ENCODE results near the gene CFAP157.

The CFAP157 gene

GRCh38 chr9:127717766-127718165, 11.0 kb downstream of the CFAP157 start:
- Mint-ChIP-seq H3K4me1 (peaks cover 33% of the 10 kb centered on the region), H3K36me3 (ENCODE audit: low read depth) (no peaks in the 10 kb centered on the region), H3K27me3 (no peaks in the 10 kb centered on the region), H3K9me3 (no peaks in the 10 kb centered on the region), H3K4me3 (no peak overlapping the region), H3K27ac (no peak overlapping the region)
- ATAC-seq: no peak
- no peak for DNase-seq

DNA sequence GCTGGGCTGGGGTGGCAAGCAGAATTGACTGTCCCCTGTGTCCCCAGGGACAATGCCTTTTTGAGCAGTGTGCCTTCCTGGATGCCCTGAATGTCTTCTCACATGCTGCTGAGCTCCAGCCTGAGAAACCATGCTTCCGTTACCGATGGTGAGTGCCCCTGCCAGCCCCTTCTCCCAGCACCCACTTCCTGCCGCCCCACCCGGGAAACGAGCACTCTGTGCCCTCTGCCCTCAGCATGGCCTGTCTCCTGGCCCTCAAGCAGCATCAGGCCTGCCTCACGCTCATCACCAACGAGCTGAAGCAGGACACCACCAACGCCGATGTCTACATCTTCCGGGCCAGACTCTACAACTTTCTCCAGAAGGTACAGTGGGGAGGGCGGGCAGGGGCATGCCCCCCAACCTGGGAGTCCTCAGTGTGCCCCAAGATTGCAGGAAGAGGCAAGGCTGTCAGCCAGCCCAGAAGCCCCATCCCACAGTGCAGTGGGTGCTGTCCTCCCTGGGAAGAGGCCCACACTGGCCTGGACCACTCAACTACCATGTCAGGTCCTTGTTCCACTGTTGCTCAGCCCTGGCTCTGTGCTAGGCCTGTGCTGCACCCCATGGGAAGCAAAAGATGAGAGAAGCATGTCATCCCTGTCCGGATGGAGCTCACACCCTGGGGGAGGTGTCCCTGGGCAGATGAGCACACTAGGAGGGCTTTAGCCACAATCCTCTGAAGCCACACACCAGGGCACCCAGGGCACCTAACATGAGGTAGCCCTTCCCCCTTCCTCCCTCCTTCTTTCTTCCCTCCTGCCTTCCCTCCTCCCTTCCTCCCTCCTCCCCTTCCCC, 13.5 kb downstream of the CFAP157 start:
- Mint-ChIP-seq H3K27ac (peak overlapping the region; percentile 90), H3K36me3 (ENCODE audit: low read depth) (no peaks in the 10 kb centered on the region), H3K4me1 (peaks cover 28% of the 10 kb centered on the region), H3K4me3 (peak overlapping the region; percentile 56), H3K27me3 (no peaks in the 10 kb centered on the region), H3K9me3 (no peaks in the 10 kb centered on the region)
- peak; percentile 32 for DNase-seq
- ATAC-seq: no peak

DNA sequence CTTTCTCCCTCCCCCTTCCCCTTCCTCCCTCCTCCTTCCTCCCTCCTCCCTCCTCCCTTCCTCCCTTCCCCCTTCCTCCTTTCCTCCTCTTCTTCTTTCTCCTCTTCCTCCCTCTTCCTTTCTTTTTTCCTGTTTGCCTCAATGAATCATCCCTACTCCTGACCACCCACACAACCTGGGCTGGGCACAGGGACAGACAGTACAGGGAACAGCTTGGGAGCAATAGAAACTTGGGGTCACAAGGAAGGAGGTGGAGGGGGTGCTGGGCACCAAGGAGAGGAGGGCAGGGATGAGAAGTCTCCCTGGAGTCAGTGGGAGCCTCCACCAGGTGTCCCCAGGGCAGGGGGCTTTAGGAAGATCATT, 14.1 kb downstream of the CFAP157 start:
- peak overlapping the region; percentile 29 for H3K27ac Mint-ChIP-seq
- DNase-seq: no peak
- no peak overlapping the region for H3K4me3 Mint-ChIP-seq
- H3K27me3 Mint-ChIP-seq: no peaks in the 10 kb centered on the region
- H3K36me3 Mint-ChIP-seq (ENCODE audit: low read depth): no peaks in the 10 kb centered on the region
- H3K9me3 Mint-ChIP-seq: no peaks in the 10 kb centered on the region
- H3K4me1 Mint-ChIP-seq: peaks cover 28% of the 10 kb centered on the region
- no peak for ATAC-seq

DNA sequence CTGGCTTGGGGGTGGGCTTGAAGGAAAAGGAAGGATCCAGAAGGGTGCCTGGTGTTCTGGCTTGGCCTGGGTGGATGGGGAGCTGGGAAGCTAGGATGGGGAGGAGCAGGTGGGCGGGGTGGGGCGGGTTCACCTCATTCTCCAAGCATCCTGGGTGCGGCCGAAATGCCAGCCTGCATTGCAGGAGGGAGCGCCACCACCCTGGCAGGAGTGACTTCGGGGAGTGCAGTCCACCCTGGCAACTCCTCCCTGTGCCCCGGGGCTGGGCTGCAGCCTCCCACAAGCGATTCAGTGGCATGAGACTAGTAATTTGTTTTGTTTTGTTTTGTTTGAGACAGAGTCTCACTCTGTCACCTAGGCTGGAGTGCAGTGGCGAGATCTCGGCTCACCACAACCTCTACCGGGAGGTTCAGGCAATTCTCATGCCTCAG, 14.6 kb downstream of the CFAP157 start:
- Mint-ChIP-seq H3K36me3 (ENCODE audit: low read depth) (no peaks in the 10 kb centered on the region), H3K4me3 (no peak overlapping the region), H3K27me3 (no peaks in the 10 kb centered on the region), H3K9me3 (no peaks in the 10 kb centered on the region), H3K27ac (peak overlapping the region; percentile 31), H3K4me1 (peaks cover 22% of the 10 kb centered on the region)
- DNase-seq (no peak), ATAC-seq (no peak)

- no peaks in the 10 kb centered on the region for H3K36me3 Mint-ChIP-seq (ENCODE audit: low read depth)
- no peaks in the 10 kb centered on the region for H3K27me3 Mint-ChIP-seq
- H3K4me1 Mint-ChIP-seq: peaks cover 22% of the 10 kb centered on the region
- ATAC-seq (no peak), DNase-seq (no peak)
- H3K27ac Mint-ChIP-seq: peak overlapping the region; percentile 31
- H3K4me3 Mint-ChIP-seq: no peak overlapping the region
- H3K9me3 Mint-ChIP-seq: no peaks in the 10 kb centered on the region
These were observed 15.4 kb downstream of the CFAP157 start for GRCh38 chr9:127722055-127722745.

DNA sequence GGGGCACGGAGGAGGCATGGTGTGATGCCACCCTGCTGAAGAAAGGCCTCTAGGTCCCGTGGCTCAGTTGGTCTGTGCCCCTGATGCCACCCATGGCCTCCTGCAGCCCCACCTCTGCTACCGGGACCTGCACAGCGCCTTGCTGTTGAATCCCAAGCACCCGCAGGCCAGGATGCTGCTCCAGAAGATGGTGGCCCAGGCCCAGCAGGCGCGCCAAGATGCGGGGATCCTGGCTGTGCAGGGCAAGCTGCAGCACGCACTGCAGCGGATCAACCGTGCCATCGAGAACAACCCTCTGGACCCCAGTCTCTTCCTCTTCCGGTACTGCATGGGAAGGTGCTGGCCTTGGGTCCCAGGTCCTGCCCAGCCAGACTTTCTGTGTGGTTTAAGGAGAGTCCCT, 16.2 kb downstream of the CFAP157 start:
- Mint-ChIP-seq H3K4me3 (no peak overlapping the region), H3K9me3 (no peaks in the 10 kb centered on the region), H3K36me3 (ENCODE audit: low read depth) (no peaks in the 10 kb centered on the region), H3K4me1 (peaks cover 22% of the 10 kb centered on the region), H3K27ac (no peak overlapping the region), H3K27me3 (no peaks in the 10 kb centered on the region)
- no peak for DNase-seq
- no peak for ATAC-seq

GRCh38 chr9:127723444-127723843, 16.7 kb downstream of the CFAP157 start:
- Mint-ChIP-seq H3K27ac (no peak overlapping the region), H3K4me1 (peaks cover 22% of the 10 kb centered on the region), H3K9me3 (no peaks in the 10 kb centered on the region), H3K36me3 (ENCODE audit: low read depth) (no peaks in the 10 kb centered on the region), H3K27me3 (no peaks in the 10 kb centered on the region), H3K4me3 (no peak overlapping the region)
- ATAC-seq: no peak
- no peak for DNase-seq

DNA sequence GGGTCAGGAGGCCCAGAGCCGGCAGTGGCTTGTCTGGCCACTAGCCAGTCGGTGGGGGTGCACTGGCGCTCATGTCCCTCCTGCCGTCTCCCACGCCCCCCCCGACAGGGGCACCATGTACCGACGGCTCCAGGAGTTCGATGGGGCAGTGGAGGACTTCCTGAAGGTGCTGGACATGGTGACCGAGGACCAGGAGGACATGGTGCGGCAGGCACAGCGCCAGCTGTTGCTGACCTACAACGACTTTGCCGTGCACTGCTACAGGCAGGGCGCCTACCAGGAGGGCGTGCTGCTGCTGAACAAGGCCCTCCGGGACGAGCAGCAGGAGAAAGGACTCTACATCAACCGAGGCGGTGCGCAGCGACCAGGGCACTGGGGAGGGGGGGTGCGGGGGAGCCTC, 17.2 kb downstream of the CFAP157 start:
- H3K27me3 Mint-ChIP-seq: no peaks in the 10 kb centered on the region
- ATAC-seq: no peak
- no peaks in the 10 kb centered on the region for H3K9me3 Mint-ChIP-seq
- H3K27ac Mint-ChIP-seq: no peak overlapping the region
- no peak for DNase-seq
- no peaks in the 10 kb centered on the region for H3K36me3 Mint-ChIP-seq (ENCODE audit: low read depth)
- H3K4me1 Mint-ChIP-seq: peaks cover 22% of the 10 kb centered on the region
- H3K4me3 Mint-ChIP-seq: no peak overlapping the region

DNA sequence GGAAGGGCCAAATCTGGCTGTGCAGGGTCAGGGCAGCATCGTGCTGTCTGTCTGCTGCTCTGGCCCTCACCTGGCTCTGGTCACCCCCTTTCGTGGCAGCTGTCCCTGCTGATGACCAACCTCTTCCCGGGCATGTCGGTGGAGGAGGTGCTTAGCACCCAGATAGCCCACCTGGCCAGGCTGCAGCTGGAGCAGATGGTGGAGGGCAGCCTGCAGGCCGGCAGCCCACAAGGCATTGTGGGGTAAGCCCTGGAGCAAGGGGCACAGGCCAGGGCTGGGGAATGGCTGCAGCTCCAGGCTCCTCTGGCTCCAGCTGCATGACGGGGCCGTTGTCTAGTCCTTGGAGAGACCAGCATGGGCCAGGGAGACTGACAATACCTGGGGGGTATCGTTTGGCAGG, 20.1 kb downstream of the CFAP157 start:
- Mint-ChIP-seq H3K4me1 (no peaks in the 10 kb centered on the region), H3K4me3 (no peak overlapping the region), H3K9me3 (no peaks in the 10 kb centered on the region), H3K27ac (no peak overlapping the region), H3K36me3 (ENCODE audit: low read depth) (no peaks in the 10 kb centered on the region), H3K27me3 (no peaks in the 10 kb centered on the region)
- DNase-seq: no peak
- no peak for ATAC-seq

GRCh38 chr9:127728808-127729207, 22.0 kb downstream of the CFAP157 start:
- Mint-ChIP-seq H3K27me3 (no peaks in the 10 kb centered on the region), H3K4me1 (peaks cover 4% of the 10 kb centered on the region), H3K4me3 (no peak overlapping the region), H3K36me3 (ENCODE audit: low read depth) (no peaks in the 10 kb centered on the region), H3K9me3 (no peaks in the 10 kb centered on the region), H3K27ac (no peak overlapping the region)
- no peak for DNase-seq
- ATAC-seq: no peak

DNA sequence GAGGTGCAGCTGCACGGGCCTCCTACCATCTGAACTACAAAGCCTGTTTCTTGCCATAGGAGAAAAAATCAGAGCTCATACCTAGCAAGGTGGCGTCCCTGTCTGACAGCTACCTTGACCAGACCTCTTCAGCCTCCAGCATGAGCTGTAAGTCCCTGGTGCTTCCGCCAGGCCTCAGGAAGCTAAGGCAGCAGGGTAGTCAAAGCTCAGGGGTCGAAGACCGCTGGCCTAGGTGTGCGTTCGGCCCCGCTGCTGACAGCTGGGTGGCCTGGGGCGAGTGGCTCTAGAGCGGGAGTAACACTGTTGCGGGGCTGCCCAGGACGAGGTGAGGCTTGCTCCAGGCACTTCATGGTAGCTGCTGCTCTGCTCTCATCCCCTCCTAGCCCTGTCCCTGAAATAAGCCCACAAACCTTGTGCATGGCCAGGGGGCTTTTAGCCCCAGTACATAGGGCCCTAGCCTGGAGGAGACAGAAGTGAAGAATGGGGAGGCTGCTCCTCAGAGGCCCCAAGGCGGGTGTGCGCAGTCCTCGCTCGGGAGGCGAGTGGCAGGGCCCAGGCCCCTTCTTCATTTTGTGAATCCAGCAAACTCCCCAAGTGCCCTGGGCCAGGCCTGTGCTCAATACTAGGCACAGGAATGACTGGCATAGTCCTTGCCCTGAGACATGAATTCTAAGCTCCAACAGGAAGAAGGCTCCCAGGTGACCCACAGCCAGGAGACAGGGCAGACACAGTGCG, 22.9 kb downstream of the CFAP157 start:
- H3K36me3 Mint-ChIP-seq (ENCODE audit: low read depth): no peaks in the 10 kb centered on the region
- peaks cover 12% of the 10 kb centered on the region for H3K4me1 Mint-ChIP-seq
- ATAC-seq (no peak), DNase-seq (no peak)
- no peak overlapping the region for H3K4me3 Mint-ChIP-seq
- H3K27me3 Mint-ChIP-seq: no peaks in the 10 kb centered on the region
- H3K9me3 Mint-ChIP-seq: no peaks in the 10 kb centered on the region
- H3K27ac Mint-ChIP-seq: no peak overlapping the region

DNA sequence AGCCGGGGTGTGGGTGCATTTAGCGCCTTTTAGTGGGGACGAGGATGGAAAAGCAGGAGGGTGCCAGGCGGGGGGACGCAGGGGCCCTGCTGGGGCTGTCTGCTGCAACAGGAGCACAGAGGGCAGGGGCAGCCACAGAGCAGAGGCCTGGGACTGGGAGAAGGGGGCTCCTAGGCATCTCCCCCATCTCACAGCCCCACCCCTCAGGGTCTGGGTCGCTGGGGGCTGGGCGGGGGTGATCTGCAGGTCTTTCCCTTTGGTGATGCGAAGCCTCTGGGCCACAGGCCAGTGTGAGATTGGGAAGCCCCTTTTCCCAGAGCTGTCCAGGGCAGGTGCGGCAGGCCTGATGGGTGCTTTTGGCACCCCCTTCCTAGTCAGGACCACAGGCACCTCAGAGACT, 23.5 kb downstream of the CFAP157 start:
- no peak for ATAC-seq
- Mint-ChIP-seq H3K4me3 (no peak overlapping the region), H3K4me1 (peaks cover 13% of the 10 kb centered on the region), H3K9me3 (no peaks in the 10 kb centered on the region), H3K27ac (no peak overlapping the region), H3K36me3 (ENCODE audit: low read depth) (peaks cover under 1% of the 10 kb centered on the region), H3K27me3 (no peaks in the 10 kb centered on the region)
- no peak for DNase-seq

GRCh38 chr9:127730799-127731410, 24.1 kb downstream of the CFAP157 start:
- no peak for ATAC-seq
- no peak overlapping the region for H3K27ac Mint-ChIP-seq
- H3K36me3 Mint-ChIP-seq (ENCODE audit: low read depth): peaks cover 1% of the 10 kb centered on the region
- no peaks in the 10 kb centered on the region for H3K27me3 Mint-ChIP-seq
- H3K9me3 Mint-ChIP-seq: no peaks in the 10 kb centered on the region
- peaks cover 18% of the 10 kb centered on the region for H3K4me1 Mint-ChIP-seq
- no peak for DNase-seq
- H3K4me3 Mint-ChIP-seq: no peak overlapping the region

DNA sequence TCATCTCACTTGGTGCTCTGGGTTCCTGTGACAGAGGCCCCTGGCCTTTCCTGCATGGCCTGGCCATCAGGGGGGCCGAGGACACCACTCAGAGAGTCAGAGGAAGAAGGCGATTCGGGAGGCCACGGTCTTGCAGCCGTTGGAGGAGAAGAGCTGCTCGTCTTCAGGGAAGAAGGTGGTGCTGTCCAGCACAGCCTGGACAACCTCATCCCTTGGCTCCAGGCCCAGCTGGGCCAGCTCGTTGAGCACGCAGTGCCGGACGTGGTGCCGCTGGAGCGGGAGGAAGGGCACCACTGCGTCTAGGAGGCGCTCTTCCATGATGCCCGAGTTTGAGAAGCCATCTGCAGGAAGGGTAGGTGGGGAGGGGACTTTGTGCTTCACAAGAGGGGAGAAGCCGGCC, 25.1 kb downstream of the CFAP157 start:
- ATAC-seq (no peak), DNase-seq (no peak)
- Mint-ChIP-seq H3K36me3 (ENCODE audit: low read depth) (peaks cover 1% of the 10 kb centered on the region), H3K27ac (no peak overlapping the region), H3K4me1 (peaks cover 18% of the 10 kb centered on the region), H3K9me3 (no peaks in the 10 kb centered on the region), H3K27me3 (no peaks in the 10 kb centered on the region), H3K4me3 (no peak overlapping the region)
